NOMO-1 treated with dmso at 0.1 percent for 144 hours (cell line): ENCODE results near the gene ADARB1.
"Not testable (repeated sequence)": the region's sequence is repeated elsewhere in the genome, so short reads cannot be mapped to it uniquely, and the experiment has no call there.

Source experiments
- DNase-seq: peaks from one replicate; lab custom pipeline; 2025; ENCODE audit not compliant: unreplicated experiment; lab: John Stamatoyannopoulos, UW

The ADARB1 gene

DNA sequence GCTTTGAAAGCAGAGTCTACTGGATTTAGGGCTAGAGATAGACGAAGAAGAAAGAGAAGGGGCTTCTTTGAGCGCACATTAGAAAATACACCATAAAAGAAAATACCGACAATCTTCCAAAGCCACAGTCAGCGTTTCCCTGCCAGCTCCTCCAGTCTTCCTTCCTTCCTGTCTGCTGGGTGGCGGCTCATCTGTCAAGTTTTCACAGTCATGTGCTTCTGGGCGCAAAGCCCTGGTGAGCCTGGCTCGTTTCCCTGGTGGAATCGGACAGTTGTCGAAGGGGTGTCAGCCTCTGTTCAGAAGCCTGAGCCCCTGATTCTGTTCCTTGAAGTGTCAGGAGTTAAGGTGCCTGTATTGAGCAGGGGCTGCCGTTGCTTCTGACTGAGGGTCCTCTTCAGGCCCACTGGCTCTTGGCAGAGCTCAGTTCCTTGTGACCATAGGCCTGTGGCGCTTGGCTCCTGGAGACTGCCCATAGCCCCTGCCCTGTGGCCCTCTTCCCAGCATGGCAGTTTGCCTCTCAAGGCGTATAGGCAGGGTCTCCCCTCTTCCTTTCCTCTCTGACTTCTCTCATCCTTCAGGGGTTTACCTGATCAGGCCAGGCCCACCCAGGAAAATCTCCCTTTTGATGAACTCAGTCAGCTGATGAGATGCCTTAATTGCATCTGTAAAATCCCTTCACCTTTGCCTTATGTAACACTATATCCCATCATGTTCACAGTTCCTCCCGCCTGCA, 58.6 kb downstream of the ADARB1 start:
- no peak for DNase-seq

DNA sequence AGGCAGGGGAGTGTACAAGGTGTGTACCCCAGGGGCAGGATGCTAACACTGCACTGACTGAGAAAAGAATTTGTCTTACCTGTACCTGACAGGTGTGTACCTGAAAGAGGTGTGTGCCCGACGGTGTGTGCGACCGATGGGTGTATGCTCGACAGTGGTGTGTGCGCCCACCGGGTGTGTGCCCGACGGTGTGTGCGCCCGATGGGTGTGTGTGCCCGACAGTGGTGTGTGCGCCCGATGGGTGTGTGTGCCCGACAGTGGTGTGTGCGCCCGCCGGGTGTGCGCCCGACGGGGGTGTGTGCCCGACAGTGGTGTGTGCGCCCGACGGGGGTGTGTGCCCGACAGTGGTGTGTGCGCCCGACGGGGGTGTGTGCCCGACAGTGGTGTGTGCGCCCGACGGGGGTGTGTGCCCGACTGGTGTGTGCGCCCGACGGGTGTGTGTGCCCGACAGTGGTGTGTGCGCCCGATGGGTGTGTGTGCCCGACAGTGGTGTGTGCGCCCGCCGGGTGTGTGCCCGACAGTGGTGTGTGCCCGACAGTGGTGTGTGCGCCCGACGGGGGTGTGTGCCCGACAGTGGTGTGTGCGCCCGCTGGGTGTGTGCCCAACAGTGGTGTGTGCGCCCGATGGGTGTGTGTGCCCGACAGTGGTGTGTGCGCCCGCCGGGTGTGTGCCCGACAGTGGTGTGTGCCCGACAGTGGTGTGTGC, 59.3 kb downstream of the ADARB1 start:
- not testable (repeated sequence) for DNase-seq

DNA sequence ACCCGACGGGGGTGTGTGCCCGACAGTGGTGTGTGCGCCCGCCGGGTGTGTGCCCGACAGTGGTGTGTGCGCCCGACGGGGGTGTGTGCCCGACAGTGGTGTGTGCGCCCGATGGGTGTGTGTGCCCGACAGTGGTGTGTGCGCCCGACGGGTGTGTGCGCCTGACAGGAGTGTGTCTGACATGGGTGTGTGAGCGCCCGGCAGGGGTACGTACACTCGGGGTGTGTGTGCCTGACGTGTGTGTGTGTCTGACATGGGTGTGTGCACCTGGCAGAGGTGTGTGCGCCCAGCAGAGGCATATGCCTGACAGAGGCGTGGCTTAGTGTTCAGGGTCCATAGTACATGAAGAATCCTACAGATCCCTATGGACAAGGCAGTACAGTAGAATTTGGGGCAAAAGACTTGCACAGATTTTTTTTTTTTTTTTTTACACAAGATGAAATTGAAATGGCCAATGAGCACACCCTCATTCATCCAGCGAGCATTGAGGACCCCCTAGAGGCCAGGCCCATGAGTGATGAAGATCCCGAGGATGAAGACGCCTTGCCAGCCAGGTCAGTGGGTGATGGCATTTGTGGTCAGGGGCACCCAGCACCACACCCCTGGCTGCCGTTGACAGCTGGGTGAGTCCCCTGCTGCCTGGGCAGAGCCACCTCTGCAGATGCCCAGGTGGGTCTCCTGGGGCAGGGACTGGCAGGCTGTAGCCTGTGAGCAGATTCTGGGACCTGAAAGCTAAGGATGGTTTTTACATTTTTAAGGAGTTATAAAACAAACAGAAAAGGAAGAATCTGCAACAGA, 60.1 kb downstream of the ADARB1 start:
- DNase-seq = no peak

DNA sequence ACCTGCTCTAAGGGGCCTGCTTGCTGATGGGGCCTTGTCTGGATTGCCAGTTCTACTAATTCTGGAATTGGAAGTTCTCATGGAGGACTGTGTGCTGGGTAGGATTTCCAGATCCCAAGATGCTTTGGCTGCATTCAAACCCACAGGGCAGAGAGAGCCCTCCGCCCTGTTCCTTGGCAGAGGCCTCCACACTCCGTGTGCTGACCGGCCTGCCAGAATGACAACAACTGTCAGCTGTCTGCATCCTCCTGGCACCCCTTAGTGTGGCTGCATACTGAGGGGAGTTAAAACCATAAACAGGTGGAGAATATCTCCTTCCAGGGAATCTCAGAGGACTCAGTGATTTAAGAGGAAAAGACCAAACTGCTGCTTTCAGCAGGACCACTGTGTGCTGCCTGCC, 60.7 kb downstream of the ADARB1 start:
- no peak for DNase-seq

DNA sequence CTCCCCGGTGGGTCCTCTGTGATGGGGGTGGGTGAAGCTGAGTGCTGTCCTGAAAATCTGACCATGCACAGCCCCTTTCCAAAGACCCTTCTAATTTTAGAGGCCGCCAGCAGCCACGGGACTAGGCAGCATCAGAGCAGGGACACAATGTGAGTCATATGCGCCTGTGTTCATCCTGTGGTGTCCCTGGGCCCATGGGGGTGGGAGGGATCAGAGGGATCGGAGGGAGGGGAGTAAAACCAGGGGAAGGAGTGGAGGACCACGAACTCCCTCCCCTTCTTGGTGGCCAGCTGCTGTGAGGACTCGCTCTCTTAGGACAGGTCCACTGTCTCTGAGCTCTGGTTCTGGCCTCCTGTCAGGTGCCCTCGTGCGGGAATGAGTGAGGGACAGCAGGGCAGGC, 61.5 kb downstream of the ADARB1 start:
- no peak for DNase-seq

DNA sequence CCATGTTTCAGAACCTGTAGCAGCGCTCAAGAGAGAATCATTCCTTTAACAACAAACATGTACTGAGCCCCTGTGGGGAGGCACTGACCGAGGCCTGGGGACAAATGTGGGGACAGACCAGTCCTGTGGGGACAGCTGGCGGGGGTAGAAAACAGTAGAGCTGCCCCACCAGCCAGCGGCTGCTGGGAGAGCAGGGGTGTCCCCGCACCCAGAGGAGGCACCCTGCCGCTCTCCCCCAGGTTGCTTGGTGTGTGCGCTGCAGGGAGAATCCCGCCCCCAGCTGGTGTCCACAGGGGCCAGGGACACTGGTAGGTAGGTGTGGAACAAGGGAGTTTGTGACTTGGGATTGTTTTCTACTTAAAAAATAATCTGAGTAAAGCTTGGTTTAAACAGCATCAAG, 62.1 kb downstream of the ADARB1 start:
- no peak for DNase-seq

DNA sequence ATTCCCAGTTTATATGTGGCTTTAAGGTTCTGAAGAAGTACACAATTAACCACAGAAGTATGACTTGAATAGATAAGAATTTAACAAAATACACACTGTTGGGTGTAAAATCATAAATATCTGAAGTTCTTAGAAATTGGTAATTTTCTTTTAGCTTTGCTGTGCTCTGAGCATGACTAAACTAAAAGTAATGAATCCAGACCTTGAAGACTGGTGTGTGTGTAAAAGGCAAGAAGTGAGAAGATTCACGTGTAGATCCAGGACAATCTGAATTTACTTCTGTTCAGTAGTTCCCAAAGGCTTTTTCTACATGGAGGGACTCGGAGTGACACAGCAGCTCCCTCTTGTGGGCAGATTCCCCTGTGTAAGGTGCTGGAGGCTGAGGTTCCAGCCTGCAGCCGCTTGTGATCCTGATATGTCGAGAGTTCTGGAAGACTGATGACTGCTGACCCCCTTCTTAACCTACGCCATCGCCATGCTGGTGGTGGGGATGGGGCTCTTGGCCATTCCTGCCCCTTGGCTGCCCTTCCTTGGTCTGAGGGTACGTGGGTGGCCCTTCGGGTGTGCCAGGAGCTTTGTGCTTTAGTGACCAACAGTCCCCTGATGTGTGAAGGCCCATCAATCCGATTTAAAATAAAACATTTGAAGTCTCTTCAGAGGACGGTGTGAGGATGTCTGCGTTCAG, 62.7 kb downstream of the ADARB1 start:
- DNase-seq = peak; percentile 11

DNA sequence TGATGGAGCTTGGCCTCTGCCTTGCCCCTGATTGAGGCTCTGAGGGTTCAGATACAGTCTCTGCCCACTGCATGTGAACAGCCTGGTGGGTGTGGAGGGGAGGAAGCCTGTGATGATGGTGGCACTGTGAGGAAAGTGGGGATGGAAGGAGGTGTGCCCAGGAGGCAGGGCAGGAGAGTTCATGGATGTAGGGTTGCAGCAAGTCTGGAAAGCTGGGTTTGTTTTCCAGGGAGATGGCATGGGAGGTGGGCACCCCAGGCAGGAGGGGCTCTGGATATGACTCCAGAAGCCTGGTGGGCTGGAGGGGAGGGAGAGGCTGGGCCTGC, 63.2 kb downstream of the ADARB1 start:
- DNase-seq = no peak

DNA sequence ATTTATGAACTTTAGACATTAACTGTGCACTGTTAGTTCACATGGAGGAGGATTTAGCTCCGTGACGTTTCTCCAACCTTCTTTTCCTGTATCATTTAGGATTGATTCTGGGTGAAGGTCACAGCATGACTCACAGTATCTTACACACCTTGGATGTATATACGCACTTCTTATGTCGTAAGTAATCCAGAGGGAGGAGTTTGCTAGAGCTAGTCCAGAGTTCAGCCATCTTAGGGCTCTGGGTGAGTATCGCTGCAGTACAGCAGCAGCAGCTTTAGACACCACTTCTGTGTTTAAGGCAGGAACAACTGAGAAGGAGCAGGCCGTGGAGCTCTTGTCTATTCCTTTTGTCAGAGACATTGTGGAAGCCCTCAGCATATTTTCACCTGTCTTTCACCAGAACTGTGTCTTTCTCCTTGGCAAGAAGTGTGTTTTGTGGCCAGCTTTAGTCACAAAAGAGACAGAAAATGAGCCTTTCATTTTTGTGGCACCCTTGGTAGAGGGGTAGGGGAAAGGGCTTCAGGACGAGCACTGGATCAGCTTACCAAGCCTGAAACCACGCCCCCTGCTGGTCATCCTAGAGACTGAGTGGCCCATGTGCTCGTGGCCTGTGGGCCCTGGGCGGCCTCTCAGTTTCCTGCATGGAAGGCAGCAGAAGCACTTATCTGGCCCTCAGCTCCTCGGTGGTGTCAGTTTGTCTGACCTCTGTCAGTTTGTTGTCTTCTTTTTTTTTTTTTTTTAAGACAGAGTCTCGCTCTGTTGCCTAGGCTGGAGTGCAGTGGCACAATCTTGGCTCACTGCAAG, 64.0 kb downstream of the ADARB1 start:
- peak; percentile 55 for DNase-seq

DNA sequence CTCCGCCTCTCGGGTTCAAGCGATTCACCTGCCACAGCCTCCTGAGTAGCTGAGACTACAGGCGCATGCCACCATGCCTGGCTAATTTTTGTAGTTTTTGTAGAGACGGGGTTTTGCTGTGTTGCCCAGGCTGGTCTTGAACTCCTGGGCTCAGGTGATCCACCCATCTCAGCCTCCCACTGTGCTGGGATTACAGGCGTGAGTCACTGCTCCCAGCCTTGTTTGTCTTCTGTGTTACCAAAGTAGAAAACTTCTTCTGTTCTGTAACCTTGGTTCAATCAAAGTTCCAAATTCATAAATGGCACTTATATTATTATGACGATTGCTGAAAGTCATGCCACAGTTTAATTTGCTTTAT, 64.6 kb downstream of the ADARB1 start:
- DNase-seq = not testable (repeated sequence)

DNA sequence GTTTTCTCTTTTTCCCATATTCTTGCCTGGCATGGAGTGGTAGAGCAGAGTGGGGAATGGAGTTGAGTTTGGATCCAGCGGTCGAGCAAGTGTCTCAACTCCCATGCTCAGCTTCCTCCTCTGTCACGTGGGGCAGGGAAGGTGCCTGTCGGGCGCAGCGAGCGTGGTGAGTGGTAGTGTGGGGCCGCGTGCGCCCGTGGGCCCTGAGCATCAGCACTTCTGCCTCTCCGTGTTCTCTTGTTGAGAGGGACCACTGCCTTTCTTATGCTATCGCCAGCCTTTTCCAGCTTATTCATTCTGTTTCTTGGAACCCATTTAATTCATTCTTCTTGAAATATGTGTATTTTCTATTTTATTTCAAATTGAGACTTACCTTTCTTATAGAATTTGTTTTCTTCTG, 65.1 kb downstream of the ADARB1 start:
- DNase-seq = no peak

DNA sequence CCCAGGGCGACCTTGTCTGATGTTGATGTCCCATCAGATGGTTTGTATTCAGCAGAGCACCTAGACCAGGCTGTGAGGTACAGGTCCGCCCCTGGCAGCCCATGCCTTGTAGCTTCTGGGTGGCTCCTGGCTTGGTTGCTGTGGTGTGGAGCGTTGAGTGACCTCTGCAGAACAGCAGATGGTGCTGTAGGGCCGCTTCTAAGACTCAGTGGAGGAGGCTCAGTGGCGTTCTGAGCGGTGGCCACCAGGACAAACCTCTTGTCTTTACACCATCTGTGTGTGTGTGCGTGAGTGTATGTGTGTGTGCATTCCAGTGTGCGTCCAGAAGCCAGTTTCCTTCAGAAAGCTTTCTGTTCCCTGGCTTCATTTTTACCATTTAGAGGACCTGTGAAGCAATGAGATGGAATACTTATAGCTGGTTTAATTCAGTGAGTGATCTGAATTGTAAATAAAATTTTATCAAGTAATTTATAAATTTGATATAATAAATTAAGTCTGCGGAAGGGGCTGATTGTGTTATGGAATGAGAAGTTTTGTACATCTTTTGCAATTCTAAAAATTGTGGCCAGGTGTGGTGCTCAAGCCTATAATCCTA, 66.1 kb downstream of the ADARB1 start:
- DNase-seq = peak; percentile 82

DNA sequence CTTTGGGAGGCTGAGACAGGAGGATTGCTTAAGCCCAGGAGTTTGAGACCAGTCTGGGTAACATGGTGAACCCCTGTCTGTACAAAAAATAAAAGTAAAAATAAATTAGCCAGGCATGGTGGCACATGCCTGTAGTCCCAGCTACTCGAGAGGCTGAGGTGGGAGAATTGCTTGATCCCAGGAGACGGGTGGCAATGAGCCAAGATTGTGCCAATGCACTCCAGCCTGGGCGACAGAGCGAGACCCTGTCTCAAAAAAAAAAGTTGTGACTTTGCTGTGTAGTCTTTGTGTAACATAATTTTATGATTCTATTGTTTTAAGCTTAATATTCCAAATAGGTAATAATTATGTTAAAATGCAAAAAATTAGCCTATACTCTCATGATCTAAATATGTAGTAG, 66.6 kb downstream of the ADARB1 start:
- not testable (repeated sequence) for DNase-seq

DNA sequence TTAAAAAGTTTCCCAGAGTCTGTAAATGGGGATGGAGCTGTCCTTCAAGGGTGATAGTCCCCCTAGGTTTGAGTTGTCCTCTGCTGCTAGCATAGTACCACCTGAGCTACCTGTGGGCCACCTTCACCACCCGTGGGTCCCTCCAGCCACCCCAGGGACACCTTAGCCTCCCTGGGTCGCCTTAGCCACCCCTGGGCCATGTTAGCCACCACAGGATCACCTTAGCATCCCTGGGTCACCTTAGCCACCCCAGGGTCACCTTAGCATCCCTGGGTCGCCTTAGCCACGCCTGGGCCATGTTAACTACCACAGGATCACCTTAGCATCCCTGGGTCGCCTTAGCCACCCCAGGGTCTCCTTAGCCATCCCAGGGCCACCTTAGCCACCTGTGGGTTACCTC, 67.1 kb downstream of the ADARB1 start:
- DNase-seq = no peak

DNA sequence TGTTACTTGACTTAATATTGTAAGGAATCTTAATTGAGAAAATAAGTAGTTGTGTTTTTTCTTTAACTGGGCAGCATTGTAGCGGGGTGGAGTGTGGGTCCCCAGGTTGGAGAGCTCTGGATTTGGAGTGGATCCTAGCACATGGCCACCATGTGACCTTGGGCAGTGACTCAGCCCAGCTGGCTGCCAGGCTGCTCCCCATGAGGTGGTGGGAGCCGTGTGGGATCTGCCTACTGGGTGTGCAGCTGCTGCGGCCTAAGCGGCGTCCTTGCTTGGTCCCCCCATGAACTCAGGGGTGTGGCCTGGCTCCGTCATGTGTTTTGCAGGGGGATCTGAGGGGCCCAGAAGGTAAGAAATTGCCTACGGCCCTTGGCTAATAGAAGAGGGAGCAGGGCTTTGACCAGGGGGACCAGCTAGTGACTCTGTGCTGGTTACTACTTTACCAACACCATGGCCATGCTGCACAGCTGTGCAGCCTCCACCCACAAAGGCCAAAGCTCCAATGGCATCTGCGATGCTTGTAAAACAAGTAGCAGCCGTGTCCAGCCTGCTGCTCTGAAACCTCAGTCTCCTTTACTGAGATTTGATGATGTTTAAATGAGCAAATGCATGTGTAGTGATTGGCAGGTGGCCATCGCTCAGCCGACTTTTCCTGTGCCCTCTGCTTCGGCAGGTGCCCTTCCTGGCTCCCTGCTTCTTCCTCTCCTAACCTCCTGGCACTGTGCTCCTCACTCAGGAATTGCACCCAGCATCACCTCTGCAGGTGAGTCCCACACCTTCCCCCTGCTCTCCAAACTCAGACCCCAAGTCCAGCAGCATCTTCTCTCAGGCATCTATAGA, 68.3 kb downstream of the ADARB1 start:
- no peak for DNase-seq

DNA sequence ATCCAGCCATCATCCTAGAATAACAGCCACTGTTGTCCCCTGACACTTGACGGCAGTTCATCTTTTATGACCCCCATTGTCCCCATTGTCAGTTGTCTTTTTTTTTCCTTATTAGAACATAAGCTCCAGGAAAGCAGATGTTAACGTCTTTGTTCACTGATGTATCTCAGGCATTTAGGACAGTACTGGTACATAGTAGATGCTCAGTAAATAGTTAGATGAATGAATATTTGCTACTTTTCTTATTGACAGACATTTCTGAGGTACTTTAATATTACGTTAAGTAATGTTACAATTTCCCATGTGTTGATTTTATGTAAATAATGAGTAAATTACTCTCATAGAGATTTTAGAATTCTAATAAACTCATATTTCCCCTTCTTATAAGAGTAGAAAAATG, 69.5 kb downstream of the ADARB1 start:
- DNase-seq = no peak

DNA sequence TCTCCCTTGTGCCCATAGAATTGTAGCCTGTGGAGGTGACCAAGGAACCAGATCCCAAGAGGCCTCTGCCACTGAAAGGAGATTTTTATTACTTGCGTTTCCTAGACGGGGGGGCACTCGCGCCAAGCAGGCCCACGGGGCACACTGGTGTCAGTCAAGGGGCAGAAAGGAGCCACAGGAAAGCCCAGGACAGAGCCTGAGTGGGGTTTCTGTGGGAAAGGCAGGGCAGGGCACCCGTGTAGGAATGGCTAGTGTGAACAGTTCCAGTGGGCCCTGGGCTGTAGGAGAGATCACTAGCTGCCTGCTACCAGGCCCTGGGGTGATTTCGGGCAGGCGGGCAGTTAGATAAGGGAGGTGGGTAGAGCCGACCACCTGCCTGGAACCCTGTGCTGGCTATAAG, 70.8 kb downstream of the ADARB1 start:
- DNase-seq = no peak

DNA sequence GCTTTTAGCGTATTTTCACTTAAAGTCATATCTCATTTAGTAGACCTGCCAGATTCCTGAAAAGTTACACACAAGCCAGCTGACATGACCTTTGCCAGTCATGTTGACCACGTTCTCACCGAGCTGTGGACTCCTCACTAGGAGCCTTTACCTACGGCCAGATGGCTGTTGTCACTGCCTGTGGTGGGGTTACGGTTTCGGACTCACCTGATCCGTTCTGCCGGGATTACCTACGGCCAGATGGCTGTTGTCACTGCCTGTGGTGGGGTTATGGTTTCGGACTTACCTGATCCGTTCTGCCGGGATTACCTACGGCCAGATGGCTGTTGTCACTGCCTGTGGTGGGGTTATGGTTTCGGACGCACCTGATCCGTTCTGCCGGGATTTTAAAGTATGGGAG, 71.5 kb downstream of the ADARB1 start:
- not testable (repeated sequence) for DNase-seq

DNA sequence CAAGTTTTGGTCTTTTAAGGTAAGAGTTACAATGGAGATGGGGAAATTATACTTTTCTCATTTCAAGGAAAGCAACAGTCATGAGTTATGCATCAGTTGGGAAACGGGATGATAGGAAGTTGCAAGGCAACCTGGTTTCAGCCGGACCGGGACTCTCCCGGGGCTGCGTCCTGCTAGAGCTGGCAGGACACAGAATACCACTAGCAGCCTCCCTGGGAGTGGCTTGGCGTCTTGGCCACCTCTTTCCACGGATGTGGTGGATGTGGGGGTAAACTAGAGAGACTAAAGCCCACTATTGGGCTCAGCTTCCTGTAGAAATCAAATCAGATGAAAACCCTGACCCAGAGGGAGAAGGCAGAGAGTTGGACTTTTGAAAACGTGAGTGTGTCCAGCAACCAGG, 71.9 kb downstream of the ADARB1 start:
- no peak for DNase-seq

DNA sequence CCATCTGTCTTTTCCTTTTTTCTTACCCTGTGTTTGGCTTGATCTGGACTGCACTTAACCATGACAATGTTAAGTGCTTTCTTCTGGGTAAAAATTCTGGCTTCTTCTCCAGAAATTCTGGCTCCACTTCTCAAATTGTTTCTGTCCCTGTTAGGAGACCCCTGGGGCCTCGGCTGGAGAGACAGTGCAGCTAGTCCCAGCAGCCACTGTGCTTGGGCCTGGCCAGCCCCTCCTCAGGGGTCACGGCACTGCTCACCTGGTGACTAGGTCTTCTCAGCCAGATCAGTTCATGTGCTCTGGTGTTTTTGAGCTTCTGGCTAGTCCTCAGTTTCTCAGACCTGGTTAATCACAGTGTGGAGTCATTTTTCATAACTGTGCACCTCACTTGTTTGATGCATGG, 72.4 kb downstream of the ADARB1 start:
- DNase-seq = no peak
